HEK293 (cell line): ENCODE data around the gene ZNF438.

Source experiments
- CTCF ChIA-PET: fragments of 350-600 bp; formaldehyde crosslinking; extraction: SDS; loops from one replicate; lab custom pipeline; 2021; ENCODE audit warnings: antibody characterized with exemption; lab: Yijun Ruan, JAX
- POLR2A ChIA-PET: fragments of 300-600 bp; formaldehyde crosslinking; extraction: SDS; loops from one replicate; lab custom pipeline; 2020; ENCODE audit warnings: antibody characterized with exemption, inconsistent platforms; lab: Yijun Ruan, JAX
- H3K27ac ChIP-seq: fragments of 200-500 bp; sonication (Bioruptor generic); 2 replicates; pipeline ENCODE4 v1.5.1; 2014; ENCODE audit warnings: low read depth, low read length, control low read depth, inconsistent platforms; ENCODE audit errors: extremely low read depth
- H3K36me3 ChIP-seq, 2 experiments: fragments of 200-500 bp in 1 of 2; sonication (Bioruptor generic) in 1 of 2; 1 replicate in 1 of 2; 2 replicates in 1 of 2; pipeline ENCODE4 v1.5.1; 2014 to 2017; ENCODE audit warnings: inconsistent platforms in 2 of 2, low read length in 2 of 2; ENCODE audit not compliant: control insufficient read depth in 2 of 2, insufficient read depth in 1 of 2
- H3K4me1 ChIP-seq: fragments of 200-500 bp; sonication (Bioruptor generic); 2 replicates; pipeline ENCODE4 v1.5.1; 2014; ENCODE audit warnings: mild to moderate bottlenecking, low read length, inconsistent platforms; ENCODE audit not compliant: control insufficient read depth, insufficient read depth
- H3K4me3 ChIP-seq: 2 replicates; pipeline ENCODE4 v1.5.1; 2011; ENCODE audit warnings: low read depth, mild to moderate bottlenecking, control low read depth, low read length, moderate library complexity
- H3K9me3 ChIP-seq: fragments of 200-500 bp; sonication (Bioruptor generic); 2 replicates; pipeline ENCODE4 v1.5.1; 2014; ENCODE audit warnings: low read depth, low read length, inconsistent platforms; ENCODE audit not compliant: control insufficient read depth, insufficient read depth
- BCL11B ChIP-seq: fragments of 450-650 bp; formaldehyde crosslinking; IDR thresholded peaks from 2 replicates; pipeline ENCODE4 v1.5.1; 2016; ENCODE audit warnings: low read depth, missing biosample characterization, missing genetic modification characterization
- GLIS1 ChIP-seq: fragments of 450-650 bp; formaldehyde crosslinking; IDR thresholded peaks from 2 replicates; pipeline ENCODE4 v1.5.1; 2016; ENCODE audit warnings: missing biosample characterization, missing genetic modification characterization
- KLF1 ChIP-seq: fragments of 450-650 bp; formaldehyde crosslinking; IDR thresholded peaks from 2 replicates; pipeline ENCODE4 v1.5.1; 2016; ENCODE audit warnings: missing biosample characterization, missing genetic modification characterization
- MZF1 ChIP-seq: fragments of 450-650 bp; formaldehyde crosslinking; IDR thresholded peaks from 2 replicates; pipeline ENCODE4 v1.5.1; 2017; ENCODE audit warnings: missing biosample characterization, missing genetic modification characterization, borderline replicate concordance
- SCRT1 ChIP-seq: fragments of 450-650 bp; formaldehyde crosslinking; IDR thresholded peaks from 2 replicates; pipeline ENCODE4 v1.5.1; 2016; ENCODE audit warnings: missing biosample characterization, missing genetic modification characterization, borderline replicate concordance
- ZFHX2 ChIP-seq: fragments of 450-650 bp; formaldehyde crosslinking; conservative IDR thresholded peaks from 2 replicates; pipeline ENCODE4 v1.5.1; 2016; ENCODE audit warnings: missing biosample characterization, missing genetic modification characterization
- ZNF10 ChIP-seq: fragments of 450-650 bp; formaldehyde crosslinking; IDR thresholded peaks from 2 replicates; pipeline ENCODE4 v1.5.1; 2017; ENCODE audit warnings: missing biosample characterization, missing genetic modification characterization
- ZNF2 ChIP-seq: fragments of 450-650 bp; formaldehyde crosslinking; IDR thresholded peaks from 2 replicates; pipeline ENCODE4 v1.5.1; 2016; ENCODE audit warnings: missing biosample characterization, missing genetic modification characterization
- ZNF302 ChIP-seq: fragments of 450-650 bp; formaldehyde crosslinking; IDR thresholded peaks from 2 replicates; pipeline ENCODE4 v1.5.1; 2016; ENCODE audit warnings: missing biosample characterization, missing genetic modification characterization, low read depth
- ZNF501 ChIP-seq: fragments of 450-650 bp; formaldehyde crosslinking; IDR thresholded peaks from 2 replicates; pipeline ENCODE4 v1.5.1; 2016; ENCODE audit warnings: missing biosample characterization, missing genetic modification characterization
- ZNF571 ChIP-seq: fragments of 450-650 bp; formaldehyde crosslinking; IDR thresholded peaks from 2 replicates; pipeline ENCODE4 v1.5.0; 2017; ENCODE audit warnings: missing biosample characterization, missing genetic modification characterization
- ZNF660 ChIP-seq: fragments of 450-650 bp; IDR thresholded peaks from 2 replicates; pipeline ENCODE4 v1.5.1; 2018; ENCODE audit warnings: missing biosample characterization, mild to moderate bottlenecking, missing genetic modification characterization
- ZNF777 ChIP-seq: fragments of 450-650 bp; formaldehyde crosslinking; IDR thresholded peaks from 2 replicates; pipeline ENCODE4 v1.5.1; 2017; ENCODE audit warnings: missing biosample characterization, missing genetic modification characterization, borderline replicate concordance
- TF ChIP-seq, protein P1 (sequence below): fragments of 450-650 bp; formaldehyde crosslinking; IDR thresholded peaks from 2 replicates; pipeline ENCODE4 v1.5.1; 2017; ENCODE audit warnings: missing biosample characterization, missing genetic modification characterization
- TF ChIP-seq, protein P2 (sequence below): fragments of 450-650 bp; formaldehyde crosslinking; IDR thresholded peaks from 2 replicates; pipeline ENCODE4 v1.5.1; 2016; ENCODE audit warnings: missing biosample characterization, missing genetic modification characterization
- TF ChIP-seq, protein P3 (sequence below): fragments of 450-650 bp; formaldehyde crosslinking; IDR thresholded peaks from 2 replicates; pipeline ENCODE4 v1.5.1; 2016; ENCODE audit warnings: missing biosample characterization, missing genetic modification characterization
- TF ChIP-seq, protein P4 (sequence below): fragments of 450-650 bp; formaldehyde crosslinking; IDR thresholded peaks from 2 replicates; pipeline ENCODE4 v1.5.1; 2016; ENCODE audit warnings: missing biosample characterization, missing genetic modification characterization
- TF ChIP-seq, protein P5 (sequence below): fragments of 450-650 bp; formaldehyde crosslinking; IDR thresholded peaks from 2 replicates; pipeline ENCODE4 v1.5.1; 2016; ENCODE audit warnings: missing biosample characterization, missing genetic modification characterization

The ZNF438 gene

DNA sequence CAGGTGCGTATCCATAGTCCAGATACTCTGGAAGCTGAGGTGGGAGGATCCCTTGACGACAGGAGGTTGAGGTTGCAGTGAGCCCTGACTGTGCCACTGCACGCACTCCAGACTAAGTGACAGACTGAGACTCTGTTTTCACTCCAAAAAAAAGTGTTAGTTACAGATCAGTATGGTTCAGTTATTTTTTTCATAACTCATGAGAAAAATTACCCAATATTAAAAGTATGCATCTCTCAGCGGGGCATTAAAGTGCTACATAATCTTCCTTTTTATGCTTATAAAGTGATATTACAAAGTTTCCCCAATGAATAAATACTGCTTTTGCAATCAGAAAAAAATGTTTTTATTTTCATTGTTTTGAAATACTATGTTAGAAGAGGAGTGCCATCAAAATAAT is 147.9 kb downstream of the ZNF438 start:
- Histone ChIP-seq H3K4me3 (no peak overlapping the region), H3K9me3 (no peaks in the 10 kb centered on the region), H3K27ac (no peak overlapping the region), H3K4me1 (no peaks in the 10 kb centered on the region), H3K36me3 (no peaks in the 10 kb centered on the region)
- no peak for TF ChIP-seq ZNF10 (tag by site-specific recombination)
- no peak for TF ChIP-seq ZNF660 (tag by site-specific recombination)
- CTCF ChIA-PET = interaction anchor here (0.7 kb wide), 2 partner anchors 71 to 89 kb away, joined by 3 to 4 read pairs; no protein-coding TSS in a partner anchor
- POLR2A ChIA-PET = no interaction called here

DNA sequence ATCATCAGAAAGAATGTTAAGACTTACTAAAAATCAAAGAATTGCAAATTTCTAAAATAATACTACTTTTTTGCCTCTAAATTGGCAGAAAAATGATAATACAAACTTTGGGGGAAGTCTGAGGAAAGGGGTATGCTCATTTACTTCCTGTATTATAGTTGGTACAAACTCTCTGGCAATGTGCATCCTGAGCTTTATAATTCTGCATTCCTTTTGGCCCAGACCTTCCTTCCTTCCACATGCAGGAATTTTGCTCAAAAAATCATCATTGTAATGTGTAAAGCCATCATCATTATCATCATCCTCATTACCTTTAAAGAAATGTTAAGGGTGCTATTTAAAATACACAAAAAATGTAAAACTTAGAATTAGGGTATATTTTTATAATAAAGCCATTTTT is 148.5 kb downstream of the ZNF438 start:
- H3K9me3 ChIP-seq = no peaks in the 10 kb centered on the region
- ChIA-PET CTCF (interaction anchor here (0.7 kb wide), 1 partner anchor 89 kb away, joined by 4 read pairs; no protein-coding TSS in a partner anchor), POLR2A (no interaction called here)
- TF ChIP-seq ZNF571 (tag by site-specific recombination) = no peak
- TF ChIP-seq SCRT1 = no peak
- no peak for TF ChIP-seq ZNF777 (tag by site-specific recombination)
- TF ChIP-seq, protein P1, sequence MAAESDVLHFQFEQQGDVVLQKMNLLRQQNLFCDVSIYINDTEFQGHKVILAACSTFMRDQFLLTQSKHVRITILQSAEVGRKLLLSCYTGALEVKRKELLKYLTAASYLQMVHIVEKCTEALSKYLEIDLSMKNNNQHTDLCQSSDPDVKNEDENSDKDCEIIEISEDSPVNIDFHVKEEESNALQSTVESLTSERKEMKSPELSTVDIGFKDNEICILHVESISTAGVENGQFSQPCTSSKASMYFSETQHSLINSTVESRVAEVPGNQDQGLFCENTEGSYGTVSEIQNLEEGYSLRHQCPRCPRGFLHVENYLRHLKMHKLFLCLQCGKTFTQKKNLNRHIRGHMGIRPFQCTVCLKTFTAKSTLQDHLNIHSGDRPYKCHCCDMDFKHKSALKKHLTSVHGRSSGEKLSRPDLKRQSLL = no peak
- no peak for TF ChIP-seq ZNF501 (tag by site-specific recombination)
- TF ChIP-seq, protein P2, sequence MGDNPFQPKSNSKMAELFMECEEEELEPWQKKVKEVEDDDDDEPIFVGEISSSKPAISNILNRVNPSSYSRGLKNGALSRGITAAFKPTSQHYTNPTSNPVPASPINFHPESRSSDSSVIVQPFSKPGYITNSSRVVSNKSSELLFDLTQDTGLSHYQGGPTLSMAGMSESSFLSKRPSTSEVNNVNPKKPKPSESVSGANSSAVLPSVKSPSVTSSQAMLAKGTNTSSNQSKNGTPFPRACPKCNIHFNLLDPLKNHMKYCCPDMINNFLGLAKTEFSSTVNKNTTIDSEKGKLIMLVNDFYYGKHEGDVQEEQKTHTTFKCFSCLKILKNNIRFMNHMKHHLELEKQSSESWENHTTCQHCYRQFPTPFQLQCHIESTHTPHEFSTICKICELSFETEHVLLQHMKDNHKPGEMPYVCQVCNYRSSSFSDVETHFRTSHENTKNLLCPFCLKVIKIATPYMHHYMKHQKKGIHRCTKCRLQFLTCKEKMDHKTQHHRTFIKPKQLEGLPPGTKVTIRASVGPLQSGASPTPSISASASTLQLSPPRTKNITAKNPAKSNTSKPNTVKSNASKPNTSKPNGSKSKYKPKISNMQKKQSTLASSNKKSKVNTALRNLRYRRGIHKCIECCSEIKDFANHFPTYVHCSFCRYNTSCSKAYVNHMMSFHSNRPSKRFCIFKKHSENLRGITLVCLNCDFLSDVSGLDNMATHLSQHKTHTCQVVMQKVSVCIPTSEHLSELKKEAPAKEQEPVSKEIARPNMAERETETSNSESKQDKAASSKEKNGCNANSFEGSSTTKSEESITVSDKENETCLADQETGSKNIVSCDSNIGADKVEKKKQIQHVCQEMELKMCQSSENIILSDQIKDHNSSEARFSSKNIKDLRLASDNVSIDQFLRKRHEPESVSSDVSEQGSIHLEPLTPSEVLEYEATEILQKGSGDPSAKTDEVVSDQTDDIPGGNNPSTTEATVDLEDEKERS = no peak
- TF ChIP-seq BCL11B = no peak
- no peak for TF ChIP-seq MZF1 (tag by site-specific recombination)
- TF ChIP-seq, protein P3, sequence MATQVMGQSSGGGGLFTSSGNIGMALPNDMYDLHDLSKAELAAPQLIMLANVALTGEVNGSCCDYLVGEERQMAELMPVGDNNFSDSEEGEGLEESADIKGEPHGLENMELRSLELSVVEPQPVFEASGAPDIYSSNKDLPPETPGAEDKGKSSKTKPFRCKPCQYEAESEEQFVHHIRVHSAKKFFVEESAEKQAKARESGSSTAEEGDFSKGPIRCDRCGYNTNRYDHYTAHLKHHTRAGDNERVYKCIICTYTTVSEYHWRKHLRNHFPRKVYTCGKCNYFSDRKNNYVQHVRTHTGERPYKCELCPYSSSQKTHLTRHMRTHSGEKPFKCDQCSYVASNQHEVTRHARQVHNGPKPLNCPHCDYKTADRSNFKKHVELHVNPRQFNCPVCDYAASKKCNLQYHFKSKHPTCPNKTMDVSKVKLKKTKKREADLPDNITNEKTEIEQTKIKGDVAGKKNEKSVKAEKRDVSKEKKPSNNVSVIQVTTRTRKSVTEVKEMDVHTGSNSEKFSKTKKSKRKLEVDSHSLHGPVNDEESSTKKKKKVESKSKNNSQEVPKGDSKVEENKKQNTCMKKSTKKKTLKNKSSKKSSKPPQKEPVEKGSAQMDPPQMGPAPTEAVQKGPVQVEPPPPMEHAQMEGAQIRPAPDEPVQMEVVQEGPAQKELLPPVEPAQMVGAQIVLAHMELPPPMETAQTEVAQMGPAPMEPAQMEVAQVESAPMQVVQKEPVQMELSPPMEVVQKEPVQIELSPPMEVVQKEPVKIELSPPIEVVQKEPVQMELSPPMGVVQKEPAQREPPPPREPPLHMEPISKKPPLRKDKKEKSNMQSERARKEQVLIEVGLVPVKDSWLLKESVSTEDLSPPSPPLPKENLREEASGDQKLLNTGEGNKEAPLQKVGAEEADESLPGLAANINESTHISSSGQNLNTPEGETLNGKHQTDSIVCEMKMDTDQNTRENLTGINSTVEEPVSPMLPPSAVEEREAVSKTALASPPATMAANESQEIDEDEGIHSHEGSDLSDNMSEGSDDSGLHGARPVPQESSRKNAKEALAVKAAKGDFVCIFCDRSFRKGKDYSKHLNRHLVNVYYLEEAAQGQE (tag by site-specific recombination) = no peak
- no peak for TF ChIP-seq ZNF2 (tag by site-specific recombination)
- TF ChIP-seq KLF1 = no peak
- H3K27ac ChIP-seq = no peak overlapping the region
- no peak overlapping the region for H3K4me3 ChIP-seq
- H3K4me1 ChIP-seq = no peaks in the 10 kb centered on the region
- no peaks in the 10 kb centered on the region for H3K36me3 ChIP-seq

DNA sequence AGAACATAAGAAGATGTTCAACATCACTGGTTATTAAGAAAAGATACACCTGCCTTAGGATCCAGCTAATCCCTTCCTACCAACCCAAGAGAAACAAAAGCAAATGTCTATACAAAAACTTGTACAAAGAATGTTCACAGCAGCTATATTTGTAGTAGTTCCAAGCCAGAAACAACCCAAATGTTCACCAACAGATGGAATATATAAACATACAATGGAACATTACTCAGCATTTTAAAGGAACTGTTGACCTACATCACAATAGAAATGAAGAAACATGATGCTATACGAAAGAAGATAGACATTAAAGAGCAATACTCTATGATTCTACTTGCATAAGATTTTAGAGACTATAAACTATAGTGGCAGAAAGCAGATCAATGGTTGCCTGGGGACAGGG is 149.4 kb downstream of the ZNF438 start:
- CTCF ChIA-PET = no interaction called here
- Histone ChIP-seq H3K4me1 (no peaks in the 10 kb centered on the region), H3K4me3 (no peak overlapping the region), H3K9me3 (no peaks in the 10 kb centered on the region), H3K27ac (no peak overlapping the region), H3K36me3 (no peaks in the 10 kb centered on the region)
- POLR2A ChIA-PET = no interaction called here
- TF ChIP-seq ZNF302 (tag by site-specific recombination) = no peak
- TF ChIP-seq GLIS1 (tag by site-specific recombination) = no peak
- TF ChIP-seq, protein P4, sequence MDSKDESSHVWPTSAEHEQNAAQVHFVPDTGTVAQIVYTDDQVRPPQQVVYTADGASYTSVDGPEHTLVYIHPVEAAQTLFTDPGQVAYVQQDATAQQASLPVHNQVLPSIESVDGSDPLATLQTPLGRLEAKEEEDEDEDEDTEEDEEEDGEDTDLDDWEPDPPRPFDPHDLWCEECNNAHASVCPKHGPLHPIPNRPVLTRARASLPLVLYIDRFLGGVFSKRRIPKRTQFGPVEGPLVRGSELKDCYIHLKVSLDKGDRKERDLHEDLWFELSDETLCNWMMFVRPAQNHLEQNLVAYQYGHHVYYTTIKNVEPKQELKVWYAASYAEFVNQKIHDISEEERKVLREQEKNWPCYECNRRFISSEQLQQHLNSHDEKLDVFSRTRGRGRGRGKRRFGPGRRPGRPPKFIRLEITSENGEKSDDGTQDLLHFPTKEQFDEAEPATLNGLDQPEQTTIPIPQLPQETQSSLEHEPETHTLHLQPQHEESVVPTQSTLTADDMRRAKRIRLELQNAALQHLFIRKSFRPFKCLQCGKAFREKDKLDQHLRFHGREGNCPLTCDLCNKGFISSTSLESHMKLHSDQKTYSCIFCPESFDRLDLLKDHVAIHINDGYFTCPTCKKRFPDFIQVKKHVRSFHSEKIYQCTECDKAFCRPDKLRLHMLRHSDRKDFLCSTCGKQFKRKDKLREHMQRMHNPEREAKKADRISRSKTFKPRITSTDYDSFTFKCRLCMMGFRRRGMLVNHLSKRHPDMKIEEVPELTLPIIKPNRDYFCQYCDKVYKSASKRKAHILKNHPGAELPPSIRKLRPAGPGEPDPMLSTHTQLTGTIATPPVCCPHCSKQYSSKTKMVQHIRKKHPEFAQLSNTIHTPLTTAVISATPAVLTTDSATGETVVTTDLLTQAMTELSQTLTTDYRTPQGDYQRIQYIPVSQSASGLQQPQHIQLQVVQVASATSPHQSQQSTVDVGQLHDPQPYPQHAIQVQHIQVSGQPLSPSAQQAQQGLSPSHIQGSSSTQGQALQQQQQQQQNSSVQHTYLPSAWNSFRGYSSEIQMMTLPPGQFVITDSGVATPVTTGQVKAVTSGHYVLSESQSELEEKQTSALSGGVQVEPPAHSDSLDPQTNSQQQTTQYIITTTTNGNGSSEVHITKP = no peak
- TF ChIP-seq, protein P5, sequence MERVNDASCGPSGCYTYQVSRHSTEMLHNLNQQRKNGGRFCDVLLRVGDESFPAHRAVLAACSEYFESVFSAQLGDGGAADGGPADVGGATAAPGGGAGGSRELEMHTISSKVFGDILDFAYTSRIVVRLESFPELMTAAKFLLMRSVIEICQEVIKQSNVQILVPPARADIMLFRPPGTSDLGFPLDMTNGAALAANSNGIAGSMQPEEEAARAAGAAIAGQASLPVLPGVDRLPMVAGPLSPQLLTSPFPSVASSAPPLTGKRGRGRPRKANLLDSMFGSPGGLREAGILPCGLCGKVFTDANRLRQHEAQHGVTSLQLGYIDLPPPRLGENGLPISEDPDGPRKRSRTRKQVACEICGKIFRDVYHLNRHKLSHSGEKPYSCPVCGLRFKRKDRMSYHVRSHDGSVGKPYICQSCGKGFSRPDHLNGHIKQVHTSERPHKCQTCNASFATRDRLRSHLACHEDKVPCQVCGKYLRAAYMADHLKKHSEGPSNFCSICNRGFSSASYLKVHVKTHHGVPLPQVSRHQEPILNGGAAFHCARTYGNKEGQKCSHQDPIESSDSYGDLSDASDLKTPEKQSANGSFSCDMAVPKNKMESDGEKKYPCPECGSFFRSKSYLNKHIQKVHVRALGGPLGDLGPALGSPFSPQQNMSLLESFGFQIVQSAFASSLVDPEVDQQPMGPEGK (tag by site-specific recombination) = no peak
- TF ChIP-seq KLF1 = no peak
- no peak for TF ChIP-seq ZFHX2 (tag by site-specific recombination)
